HL-60/S4 (cell line): ENCODE measurements around the gene DUSP19.
"Not testable (repeated sequence)": the region's sequence is repeated elsewhere in the genome, so short reads cannot be mapped to it uniquely, and the experiment has no call there.

Source experiments
- in situ Hi-C: fragments of 300-500 bp; cut with MboI; formaldehyde crosslinking; loops from 2 replicates; pipeline ENCODE4 v1.14.3; 2022; ENCODE audit warnings: low sequenced_read_pairs

The DUSP19 gene

GRCh38 chr2:183078464-183079138, at the start of gene DUSP19:
Gene DUSP19, plus strand, starts transcription at chr2:183078747. Its CDS starts 187 bp downstream, at chr2:183078934.
- in situ Hi-C loops, result no loop called here

GRCh38 chr2:183029219-183029618, 49.3 kb upstream of the DUSP19 start:
- in situ Hi-C loops, result no loop called here

- in situ Hi-C loops, result no loop called here
Observed at GRCh38 chr2:183031911-183032794, 46.4 kb upstream of the DUSP19 start.

- in situ Hi-C loops, result no loop called here
Observed at GRCh38 chr2:183033951-183034350, 44.6 kb upstream of the DUSP19 start.

- in situ Hi-C loops, result no loop called here
Observed at GRCh38 chr2:183034806-183035205, 43.7 kb upstream of the DUSP19 start.

- in situ Hi-C loops, result no loop called here
Observed at GRCh38 chr2:183035298-183035953, 43.1 kb upstream of the DUSP19 start.

- in situ Hi-C loops, result no loop called here
Observed at GRCh38 chr2:183035954-183036669, 42.4 kb upstream of the DUSP19 start.

GRCh38 chr2:183037074-183037552, 41.4 kb upstream of the DUSP19 start:
- in situ Hi-C loops, result no loop called here

GRCh38 chr2:183037553-183038340, 40.8 kb upstream of the DUSP19 start:
- in situ Hi-C loops, result no loop called here

GRCh38 chr2:183038341-183039300, 39.9 kb upstream of the DUSP19 start, which contains the start of gene NCKAP1:
Gene NCKAP1, minus strand, starts transcription at chr2:183038457. Its CDS starts 358 bp downstream, at chr2:183038099.
- in situ Hi-C loops, result no loop called here

- in situ Hi-C loops, result no loop called here
Observed at GRCh38 chr2:183040604-183041003, 37.9 kb upstream of the DUSP19 start.

- in situ Hi-C loops, result not testable (repeated sequence)
Observed at GRCh38 chr2:183043580-183043979, 35.0 kb upstream of the DUSP19 start.

- in situ Hi-C loops, result not testable (repeated sequence)
Observed at GRCh38 chr2:183047486-183048125, 30.9 kb upstream of the DUSP19 start.

- in situ Hi-C loops, result no loop called here
Observed at GRCh38 chr2:183049420-183049819, 29.1 kb upstream of the DUSP19 start.

GRCh38 chr2:183057333-183057985, 21.1 kb upstream of the DUSP19 start:
- in situ Hi-C loops, result no loop called here

GRCh38 chr2:183059561-183059960, 19.0 kb upstream of the DUSP19 start:
- in situ Hi-C loops, result no loop called here

- in situ Hi-C loops, result no loop called here
Observed at GRCh38 chr2:183060571-183061231, 17.8 kb upstream of the DUSP19 start.
